Activated CD8-positive, alpha-beta memory T cell treated with anti-CD3 and anti-CD28 coated beads, Interleukin-2, amount 50 U/mL, for 24 hours (primary cell): ENCODE results near the gene TK1.

ENCODE experiments used
- DNase-seq: peaks from one replicate; pipeline ENCODE4 v3.0.0-alpha.2; 2020; ENCODE audit errors: extremely low read depth

The TK1 gene

GRCh38 chr17:78133971-78134898, 52.6 kb downstream of the TK1 start:
- DNase-seq, result no peak

- DNase-seq, result no peak
These were observed 53.5 kb downstream of the TK1 start for GRCh38 chr17:78133179-78133951.

GRCh38 chr17:78132767-78133178, 54.1 kb downstream of the TK1 start:
- DNase-seq, result no peak

GRCh38 chr17:78132084-78132676, 54.7 kb downstream of the TK1 start:
- no peak for DNase-seq

GRCh38 chr17:78131172-78132083, 55.4 kb downstream of the TK1 start:
- DNase-seq, result no peak

- no peak for DNase-seq
These were observed 56.3 kb downstream of the TK1 start, which contains the start of gene TMC8 for GRCh38 chr17:78130437-78131101. Gene TMC8, plus strand, starts transcription at chr17:78130771. Its CDS starts 818 bp downstream, at chr17:78131589.

GRCh38 chr17:78130090-78130436, 56.8 kb downstream of the TK1 start:
- DNase-seq, result no peak

- no peak for DNase-seq
These were observed 57.3 kb downstream of the TK1 start for GRCh38 chr17:78129351-78130089.

GRCh38 chr17:78128551-78129350, 58.1 kb downstream of the TK1 start, which contains the start of gene TMC6:
Gene TMC6, minus strand, starts transcription at chr17:78128755. Its CDS starts 1,923 bp downstream, at chr17:78126832.
- DNase-seq, result no peak

GRCh38 chr17:78127888-78128550, 58.8 kb downstream of the TK1 start:
- no peak for DNase-seq

GRCh38 chr17:78127239-78127887, 59.5 kb downstream of the TK1 start:
- no peak for DNase-seq

- DNase-seq, result no peak
These were observed 60.0 kb downstream of the TK1 start for GRCh38 chr17:78126895-78127238.

- no peak for DNase-seq
These were observed 60.6 kb downstream of the TK1 start for GRCh38 chr17:78125976-78126894.

- no peak for DNase-seq
These were observed 61.5 kb downstream of the TK1 start for GRCh38 chr17:78125138-78125913.

GRCh38 chr17:78124836-78125137, 62.1 kb downstream of the TK1 start:
- DNase-seq, result no peak
